Measurements from ENCODE around the gene PRKCG.
A peak's percentile ranks its signal among the peaks of the same experiment; 100 is the strongest.

PRKCG gene

DNA sequence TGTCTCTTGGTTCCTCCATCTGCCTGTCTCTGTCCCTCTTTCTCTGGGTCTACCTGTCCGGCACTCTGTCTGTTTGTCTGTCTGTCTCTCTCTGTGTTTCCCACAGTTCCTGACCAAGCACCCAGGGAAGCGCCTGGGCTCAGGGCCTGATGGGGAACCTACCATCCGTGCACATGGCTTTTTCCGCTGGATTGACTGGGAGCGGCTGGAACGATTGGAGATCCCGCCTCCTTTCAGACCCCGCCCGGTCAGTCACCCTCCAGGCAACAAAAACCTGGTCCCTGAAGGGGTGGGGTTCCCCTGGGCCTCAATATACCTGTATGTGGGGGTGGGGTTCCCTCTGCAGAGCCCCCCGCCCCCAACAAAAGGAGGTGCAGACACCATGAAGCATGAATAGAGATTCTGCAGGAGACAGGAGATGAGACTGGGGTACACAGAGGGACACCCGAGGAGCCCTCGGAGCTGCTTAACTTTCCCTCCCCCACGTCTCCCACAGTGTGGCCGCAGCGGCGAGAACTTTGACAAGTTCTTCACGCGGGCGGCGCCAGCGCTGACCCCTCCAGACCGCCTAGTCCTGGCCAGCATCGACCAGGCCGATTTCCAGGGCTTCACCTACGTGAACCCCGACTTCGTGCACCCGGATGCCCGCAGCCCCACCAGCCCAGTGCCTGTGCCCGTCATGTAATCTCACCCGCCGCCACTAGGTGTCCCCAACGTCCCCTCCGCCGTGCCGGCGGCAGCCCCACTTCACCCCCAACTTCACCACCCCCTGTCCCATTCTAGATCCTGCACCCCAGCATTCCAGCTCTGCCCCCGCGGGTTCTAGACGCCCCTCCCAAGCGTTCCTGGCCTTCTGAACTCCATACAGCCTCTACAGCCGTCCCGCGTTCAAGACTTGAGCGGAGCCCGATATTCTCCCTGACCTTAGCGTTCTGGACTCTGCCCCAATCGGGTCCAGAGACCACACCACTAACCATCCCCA, 24.5 kb downstream of the PRKCG start:
- TF ChIP-seq, protein P1, sequence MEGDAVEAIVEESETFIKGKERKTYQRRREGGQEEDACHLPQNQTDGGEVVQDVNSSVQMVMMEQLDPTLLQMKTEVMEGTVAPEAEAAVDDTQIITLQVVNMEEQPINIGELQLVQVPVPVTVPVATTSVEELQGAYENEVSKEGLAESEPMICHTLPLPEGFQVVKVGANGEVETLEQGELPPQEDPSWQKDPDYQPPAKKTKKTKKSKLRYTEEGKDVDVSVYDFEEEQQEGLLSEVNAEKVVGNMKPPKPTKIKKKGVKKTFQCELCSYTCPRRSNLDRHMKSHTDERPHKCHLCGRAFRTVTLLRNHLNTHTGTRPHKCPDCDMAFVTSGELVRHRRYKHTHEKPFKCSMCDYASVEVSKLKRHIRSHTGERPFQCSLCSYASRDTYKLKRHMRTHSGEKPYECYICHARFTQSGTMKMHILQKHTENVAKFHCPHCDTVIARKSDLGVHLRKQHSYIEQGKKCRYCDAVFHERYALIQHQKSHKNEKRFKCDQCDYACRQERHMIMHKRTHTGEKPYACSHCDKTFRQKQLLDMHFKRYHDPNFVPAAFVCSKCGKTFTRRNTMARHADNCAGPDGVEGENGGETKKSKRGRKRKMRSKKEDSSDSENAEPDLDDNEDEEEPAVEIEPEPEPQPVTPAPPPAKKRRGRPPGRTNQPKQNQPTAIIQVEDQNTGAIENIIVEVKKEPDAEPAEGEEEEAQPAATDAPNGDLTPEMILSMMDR (IDR thresholded peaks at IDR 0.05; ENCODE audit: borderline replicate concordance, control extremely low read depth, extremely low read depth, insufficient read depth, missing control alignments), result peak; percentile 59
- peak; percentile 88 for DNase-seq (ENCODE audit: low spot score)
- in situ Hi-C loops (cut with MboI; ENCODE audit: low sequenced_read_pairs, unreplicated experiment), result no loop called here

- in situ Hi-C loops (cut with MboI; ENCODE audit: low sequenced_read_pairs, unreplicated experiment), result no loop called here
- TF ChIP-seq, protein P1 (IDR thresholded peaks at IDR 0.05; ENCODE audit: borderline replicate concordance, control extremely low read depth, extremely low read depth, insufficient read depth, missing control alignments), result no peak
- no peak for DNase-seq (ENCODE audit: low spot score)
These were observed 25.2 kb downstream of the PRKCG start for GRCh38 chr19:53907193-53907581.

GRCh38 chr19:53907690-53908089, 25.7 kb downstream of the PRKCG start:
- in situ Hi-C loops (cut with MboI; ENCODE audit: low sequenced_read_pairs, unreplicated experiment), result no loop called here
- no peak for DNase-seq (ENCODE audit: low spot score)
- TF ChIP-seq, protein P1 (IDR thresholded peaks at IDR 0.05; ENCODE audit: borderline replicate concordance, control extremely low read depth, extremely low read depth, insufficient read depth, missing control alignments), result no peak

- in situ Hi-C loops (cut with MboI; ENCODE audit: low sequenced_read_pairs, unreplicated experiment), result no loop called here
- peak; percentile 73 for DNase-seq (ENCODE audit: low spot score)
- TF ChIP-seq, protein P1 (IDR thresholded peaks at IDR 0.05; ENCODE audit: borderline replicate concordance, control extremely low read depth, extremely low read depth, insufficient read depth, missing control alignments), result no peak
These were observed 26.3 kb downstream of the PRKCG start for GRCh38 chr19:53908106-53908934.

GRCh38 chr19:53908935-53909415, 27.0 kb downstream of the PRKCG start, which contains the start of gene CACNG7:
CACNG7 (plus strand) TSS chr19:53909278; CDS start chr19:53912832, 3,554 bp downstream.
- TF ChIP-seq, protein P1 (IDR thresholded peaks at IDR 0.05; ENCODE audit: borderline replicate concordance, control extremely low read depth, extremely low read depth, insufficient read depth, missing control alignments), result no peak
- DNase-seq (ENCODE audit: low spot score), result no peak
- in situ Hi-C loops (cut with MboI; ENCODE audit: low sequenced_read_pairs, unreplicated experiment), result no loop called here

DNA sequence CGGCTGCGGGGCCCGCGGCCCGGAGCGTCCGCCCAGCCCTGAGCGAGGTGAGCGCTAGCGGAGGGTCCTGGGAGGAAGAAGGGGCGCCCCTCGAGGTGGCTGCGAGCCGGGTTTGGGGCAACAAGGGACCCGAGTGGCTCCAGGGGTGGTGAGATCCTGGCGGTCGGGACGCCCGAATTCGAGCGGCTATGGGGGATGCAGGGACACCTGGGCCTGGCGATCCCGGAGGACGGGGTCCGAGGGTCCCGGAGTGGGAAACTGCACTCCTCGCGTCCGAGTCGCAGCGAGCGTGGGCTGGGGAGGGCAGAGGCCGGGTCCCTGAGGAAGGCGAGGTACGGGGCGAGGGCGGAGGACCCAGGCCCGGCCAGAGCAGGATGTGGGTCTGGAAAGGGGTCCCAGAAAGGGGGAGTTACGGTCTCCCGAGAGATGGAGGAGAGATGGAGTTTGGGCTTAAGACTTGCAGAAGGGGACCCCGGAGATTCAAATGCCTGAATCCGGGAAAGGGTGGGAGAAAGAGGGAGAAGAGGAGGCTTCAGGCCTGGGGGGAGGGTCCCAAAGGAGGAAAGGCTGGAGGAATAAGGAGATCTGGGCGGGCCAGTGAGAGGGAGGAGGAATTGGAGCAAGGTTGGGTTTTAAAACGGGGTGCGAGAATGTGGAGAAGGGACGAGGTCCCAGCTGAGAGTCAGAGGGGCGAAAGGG, 27.6 kb downstream of the PRKCG start:
- TF ChIP-seq, protein P1 (IDR thresholded peaks at IDR 0.05; ENCODE audit: borderline replicate concordance, control extremely low read depth, extremely low read depth, insufficient read depth, missing control alignments), result no peak
- DNase-seq (ENCODE audit: low spot score), result no peak
- in situ Hi-C loops (cut with MboI; ENCODE audit: low sequenced_read_pairs, unreplicated experiment), result no loop called here

All from GM13976 (cell line).